Neuron (in vitro differentiated cells): ENCODE data around the gene GDF9.
"Not testable (repeated sequence)": the region's sequence is repeated elsewhere in the genome, so short reads cannot be mapped to it uniquely, and the experiment has no call there.

Experiments
- H2AFZ ChIP-seq: one replicate; pipeline ENCODE4 v1.6.1; 2013; ENCODE audit warnings: low read depth, mild to moderate bottlenecking, inconsistent platforms, low read length, moderate library complexity
- H3K27me3 ChIP-seq: one replicate; pipeline ENCODE4 v1.6.1; 2013; ENCODE audit warnings: low read length; ENCODE audit not compliant: insufficient read depth
- H3K36me3 ChIP-seq: one replicate; pipeline ENCODE4 v1.6.1; 2013; ENCODE audit warnings: low read length; ENCODE audit not compliant: insufficient read depth
- H3K4me1 ChIP-seq: one replicate; pipeline ENCODE4 v1.6.1; 2013; ENCODE audit warnings: low read length; ENCODE audit not compliant: insufficient read depth
- H3K4me3 ChIP-seq: 2 replicates; pipeline ENCODE4 v1.5.1; 2013; ENCODE audit warnings: mild to moderate bottlenecking, low read length, moderate library complexity
- H3K9me3 ChIP-seq: one replicate; pipeline ENCODE4 v1.6.1; 2013; ENCODE audit warnings: low read length

GDF9 gene

DNA sequence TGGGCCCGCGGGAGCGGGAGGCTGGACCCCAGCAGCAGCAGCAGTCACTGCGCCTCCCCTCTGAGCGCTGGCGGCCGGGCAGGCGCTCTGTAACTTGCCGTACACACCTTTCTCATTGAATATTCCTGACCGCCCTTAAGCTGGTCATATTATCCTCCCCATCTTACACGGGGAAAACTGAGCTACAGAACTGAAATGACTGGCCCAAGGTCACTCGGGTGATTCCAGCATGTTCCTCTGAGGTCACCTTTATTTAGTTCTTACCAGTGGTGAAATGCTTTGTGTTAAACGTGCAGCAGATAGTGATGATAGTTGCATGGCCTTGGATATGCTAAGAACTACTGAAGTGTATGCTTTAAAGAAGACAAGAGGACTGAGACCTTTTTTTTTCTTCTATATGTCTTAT lies 780 bp upstream of the GDF9 start:
- H3K27me3 ChIP-seq = no peaks in the 10 kb centered on the region
- no peak overlapping the region for H2AFZ ChIP-seq
- H3K4me1 ChIP-seq = peaks cover 8% of the 10 kb centered on the region
- H3K4me3 ChIP-seq = peak overlapping the region; percentile 75
- H3K9me3 ChIP-seq = no peaks in the 10 kb centered on the region
- H3K36me3 ChIP-seq = peaks cover 24% of the 10 kb centered on the region

DNA sequence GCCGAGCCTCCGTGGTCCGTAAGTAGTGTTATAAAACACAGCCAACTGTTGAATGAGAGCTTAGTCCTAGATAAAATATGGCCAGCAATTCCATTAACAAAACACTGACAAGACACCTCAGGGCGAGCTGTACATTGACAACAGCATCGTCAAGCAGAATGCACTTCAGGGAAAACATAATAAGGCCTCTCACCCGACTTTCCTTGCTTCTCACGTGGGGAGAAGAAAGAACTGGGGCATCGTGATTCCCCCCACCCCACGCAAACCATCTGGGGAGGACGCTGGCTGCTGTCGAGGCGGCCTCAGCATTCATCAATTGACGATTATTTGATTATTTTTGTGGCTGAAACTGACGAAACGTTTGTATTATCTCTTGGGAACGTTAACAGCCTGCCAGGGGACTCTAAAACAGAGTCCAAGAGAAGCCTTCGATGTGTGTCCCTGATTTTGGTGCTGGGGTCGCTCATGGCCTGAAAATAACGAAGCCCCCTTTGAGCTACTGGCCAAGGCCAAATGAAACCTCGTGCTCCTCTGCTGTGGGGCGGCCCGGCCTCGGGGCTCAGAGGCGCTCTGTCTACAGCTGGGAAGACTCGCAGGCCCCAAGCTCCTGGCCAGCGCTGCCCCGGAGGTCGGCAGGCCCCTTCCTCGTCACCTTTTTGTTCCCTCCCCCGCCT lies 464 bp downstream of the GDF9 start:
- peak overlapping the region; percentile 75 for H3K4me3 ChIP-seq
- no peaks in the 10 kb centered on the region for H3K27me3 ChIP-seq
- H3K36me3 ChIP-seq = peaks cover 21% of the 10 kb centered on the region
- H2AFZ ChIP-seq = peak overlapping the region; percentile 47
- H3K4me1 ChIP-seq = peaks cover 8% of the 10 kb centered on the region
- H3K9me3 ChIP-seq = no peaks in the 10 kb centered on the region

DNA sequence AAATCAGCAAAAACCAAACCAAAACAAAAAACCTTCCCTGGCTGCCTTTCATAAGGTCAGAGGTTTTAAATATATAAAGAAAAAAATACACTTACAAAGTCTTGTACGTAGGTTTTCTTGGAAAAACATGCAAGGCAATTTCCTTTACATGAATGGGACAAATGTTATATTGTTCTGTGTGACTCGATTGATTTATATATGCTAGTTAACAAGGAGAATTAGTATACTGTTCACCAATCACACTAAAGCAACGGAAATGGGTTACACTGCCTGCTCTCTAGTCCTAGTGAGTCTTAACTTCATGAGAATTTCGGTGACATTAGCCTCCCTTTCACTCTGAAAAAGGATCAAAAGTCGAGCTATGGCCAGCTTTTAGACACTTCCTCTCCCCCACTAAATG lies 5.5 kb downstream of the GDF9 start:
- Histone ChIP-seq H3K4me3 (no peak overlapping the region), H2AFZ (no peak overlapping the region), H3K36me3 (no peaks in the 10 kb centered on the region), H3K4me1 (no peaks in the 10 kb centered on the region), H3K9me3 (no peaks in the 10 kb centered on the region), H3K27me3 (no peaks in the 10 kb centered on the region)

DNA sequence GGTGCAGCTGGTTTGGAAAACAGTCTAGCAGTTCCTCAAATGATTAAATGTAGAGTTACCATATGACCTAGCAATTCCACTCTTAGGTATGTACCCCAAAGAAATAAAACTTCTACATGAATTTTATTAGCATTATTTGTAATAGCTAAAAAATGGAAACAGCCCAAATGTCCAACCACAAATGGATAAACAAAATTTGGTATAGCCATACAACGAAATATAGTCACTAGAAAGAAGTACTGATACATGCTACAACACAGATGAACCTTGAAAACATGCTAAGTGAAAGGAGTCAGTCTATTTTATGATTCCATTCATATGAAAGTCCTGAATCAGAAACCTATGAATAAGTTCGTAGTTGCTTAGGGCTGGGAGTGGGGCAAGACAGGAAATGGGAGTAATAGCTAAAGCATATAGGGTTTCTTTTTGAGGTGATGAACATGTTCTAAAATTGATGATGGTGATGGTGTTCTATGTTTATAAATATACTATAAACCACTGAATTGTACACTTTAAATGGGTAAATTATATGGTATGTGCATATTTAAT lies 6.3 kb downstream of the GDF9 start:
- no peaks in the 10 kb centered on the region for H3K4me1 ChIP-seq
- no peaks in the 10 kb centered on the region for H3K9me3 ChIP-seq
- no peak overlapping the region for H3K4me3 ChIP-seq
- H2AFZ ChIP-seq = no peak overlapping the region
- H3K36me3 ChIP-seq = no peaks in the 10 kb centered on the region
- no peaks in the 10 kb centered on the region for H3K27me3 ChIP-seq

GRCh38 chr5:132856011-132856410 lies 10.3 kb downstream of the GDF9 start:
- Histone ChIP-seq H3K27me3 (no peaks in the 10 kb centered on the region), H2AFZ (no peak overlapping the region), H3K36me3 (no peaks in the 10 kb centered on the region), H3K4me1 (no peaks in the 10 kb centered on the region), H3K9me3 (no peaks in the 10 kb centered on the region), H3K4me3 (no peak overlapping the region)

- H2AFZ ChIP-seq, H3K36me3 ChIP-seq, H3K9me3 ChIP-seq, H3K4me3 ChIP-seq, H3K27me3 ChIP-seq, H3K4me1 ChIP-seq: not testable (repeated sequence)
Observed at GRCh38 chr5:132854992-132855391, 11.3 kb downstream of the GDF9 start.

DNA sequence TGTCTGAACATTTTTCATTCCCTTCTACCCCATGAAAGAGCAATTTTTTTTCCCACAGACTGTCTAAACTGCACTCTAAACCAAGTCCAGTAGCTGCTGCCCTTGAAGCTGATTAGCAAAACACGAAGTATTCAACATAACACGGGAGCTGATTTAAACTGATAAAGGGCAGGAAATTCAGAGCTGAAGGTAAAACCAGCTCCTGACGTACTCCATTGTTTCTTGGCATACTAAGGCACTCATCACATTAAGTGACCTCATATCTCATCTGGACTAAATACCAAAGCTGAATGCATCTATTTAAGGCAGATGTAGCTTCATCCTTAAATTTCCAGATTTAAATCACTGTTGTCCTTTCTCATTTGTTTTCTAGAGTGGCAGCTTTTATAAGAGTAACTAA lies 12.0 kb downstream of the GDF9 start:
- Histone ChIP-seq H3K4me1 (no peaks in the 10 kb centered on the region), H3K36me3 (no peaks in the 10 kb centered on the region), H3K9me3 (no peaks in the 10 kb centered on the region), H2AFZ (no peak overlapping the region), H3K4me3 (no peak overlapping the region), H3K27me3 (peaks cover 6% of the 10 kb centered on the region)

- H3K9me3 ChIP-seq = no peaks in the 10 kb centered on the region
- H3K4me3 ChIP-seq = no peak overlapping the region
- no peaks in the 10 kb centered on the region for H3K4me1 ChIP-seq
- H3K36me3 ChIP-seq = no peaks in the 10 kb centered on the region
- no peak overlapping the region for H2AFZ ChIP-seq
- peaks cover 11% of the 10 kb centered on the region for H3K27me3 ChIP-seq
Observed at GRCh38 chr5:132853790-132854189, 12.5 kb downstream of the GDF9 start.

- H3K9me3 ChIP-seq = no peaks in the 10 kb centered on the region
- H3K4me3 ChIP-seq = no peak overlapping the region
- H3K4me1 ChIP-seq = no peaks in the 10 kb centered on the region
- no peaks in the 10 kb centered on the region for H3K36me3 ChIP-seq
- H3K27me3 ChIP-seq = peaks cover 11% of the 10 kb centered on the region
- no peak overlapping the region for H2AFZ ChIP-seq
Observed at GRCh38 chr5:132853323-132853722, 12.9 kb downstream of the GDF9 start.

DNA sequence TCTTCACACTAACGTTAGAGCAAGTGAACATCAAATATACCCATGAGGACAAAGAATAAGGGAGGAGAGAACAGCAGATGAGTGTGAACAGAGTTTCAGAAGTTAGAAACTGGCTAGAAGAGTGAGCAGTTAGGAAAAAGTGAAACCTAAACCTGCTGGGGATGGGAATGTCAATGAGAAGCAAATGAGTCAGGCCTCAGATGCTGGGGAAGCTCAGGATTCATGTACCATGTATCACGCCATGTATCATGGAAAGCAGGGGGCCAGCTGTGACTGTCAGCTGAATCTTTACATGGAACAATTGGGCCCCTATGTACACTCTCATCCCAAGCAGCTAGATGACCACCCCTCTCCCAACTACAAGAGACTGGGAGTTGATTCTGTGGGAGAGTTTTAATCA lies 16.2 kb downstream of the GDF9 start:
- Histone ChIP-seq H3K36me3 (no peaks in the 10 kb centered on the region), H3K4me1 (no peaks in the 10 kb centered on the region), H3K9me3 (no peaks in the 10 kb centered on the region), H3K4me3 (no peak overlapping the region), H3K27me3 (peaks cover 11% of the 10 kb centered on the region), H2AFZ (no peak overlapping the region)

GRCh38 chr5:132849347-132849746 lies 16.9 kb downstream of the GDF9 start:
- H2AFZ ChIP-seq = no peak overlapping the region
- no peak overlapping the region for H3K4me3 ChIP-seq
- H3K27me3 ChIP-seq = peaks cover 13% of the 10 kb centered on the region
- H3K9me3 ChIP-seq = no peaks in the 10 kb centered on the region
- H3K36me3 ChIP-seq = no peaks in the 10 kb centered on the region
- no peaks in the 10 kb centered on the region for H3K4me1 ChIP-seq

DNA sequence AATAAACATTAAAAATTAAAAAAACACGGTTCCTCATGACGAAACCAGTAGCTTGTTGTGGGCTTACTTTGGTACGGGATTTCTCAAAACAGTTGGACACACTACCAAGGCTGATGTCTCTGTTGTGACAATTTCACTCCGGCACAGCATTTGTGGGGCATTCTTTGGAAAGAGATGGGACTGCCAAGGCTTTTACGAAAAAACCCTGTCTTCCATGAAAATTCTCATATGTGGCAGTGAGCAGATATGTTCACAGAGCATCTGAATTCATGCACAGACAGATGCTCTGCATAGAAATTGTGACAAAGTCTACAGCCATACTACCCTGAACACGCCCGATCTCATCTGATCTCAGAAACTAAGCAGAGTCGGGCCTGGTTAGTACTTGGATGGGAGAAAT lies 18.0 kb downstream of the GDF9 start:
- Histone ChIP-seq H3K4me3 (no peak overlapping the region), H3K36me3 (no peaks in the 10 kb centered on the region), H3K9me3 (no peaks in the 10 kb centered on the region), H3K27me3 (peaks cover 13% of the 10 kb centered on the region), H2AFZ (no peak overlapping the region), H3K4me1 (no peaks in the 10 kb centered on the region)

- no peaks in the 10 kb centered on the region for H3K36me3 ChIP-seq
- peaks cover 25% of the 10 kb centered on the region for H3K27me3 ChIP-seq
- no peak overlapping the region for H3K4me3 ChIP-seq
- H3K9me3 ChIP-seq = no peaks in the 10 kb centered on the region
- H2AFZ ChIP-seq = no peak overlapping the region
- H3K4me1 ChIP-seq = peaks cover 5% of the 10 kb centered on the region
Observed at GRCh38 chr5:132841305-132841704, 25.0 kb downstream of the GDF9 start.

DNA sequence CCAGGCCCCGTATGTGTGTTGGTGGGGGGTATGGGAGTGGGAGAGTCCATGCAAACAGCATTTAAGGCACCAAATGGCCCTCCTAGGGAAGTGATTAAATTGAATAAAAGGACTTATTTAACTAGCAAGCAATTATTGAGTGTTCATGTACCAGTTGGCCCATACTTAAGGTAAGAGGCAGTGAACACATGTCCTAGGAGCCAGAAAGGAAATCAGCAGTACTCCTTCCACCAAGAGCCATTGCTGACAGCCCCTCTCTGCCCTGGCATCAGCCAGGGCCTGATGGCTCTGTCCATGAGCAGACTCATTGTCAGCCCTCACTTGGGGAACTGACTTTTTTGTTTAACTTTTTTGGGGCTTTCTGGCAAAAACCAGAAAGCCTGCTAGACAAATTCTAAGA lies 25.4 kb downstream of the GDF9 start:
- H3K27me3 ChIP-seq = peaks cover 27% of the 10 kb centered on the region
- H2AFZ ChIP-seq = no peak overlapping the region
- H3K4me1 ChIP-seq = peaks cover 5% of the 10 kb centered on the region
- H3K4me3 ChIP-seq = no peak overlapping the region
- H3K36me3 ChIP-seq = no peaks in the 10 kb centered on the region
- H3K9me3 ChIP-seq = no peaks in the 10 kb centered on the region
